GM10266 (cell line): ENCODE results near the gene USP48.

Experiments used
- DNase-seq: peaks from one replicate; pipeline ENCODE4 v3.0.0; 2012; ENCODE audit errors: extremely low spot score
- CTCF ChIP-seq: IDR thresholded peaks from 2 replicates; pipeline ENCODE4 v1.5.1; 2012; ENCODE audit warnings: mild to moderate bottlenecking, low read depth; ENCODE audit not compliant: control insufficient read depth, insufficient read depth; ENCODE audit errors: missing control alignments

USP48 gene

DNA sequence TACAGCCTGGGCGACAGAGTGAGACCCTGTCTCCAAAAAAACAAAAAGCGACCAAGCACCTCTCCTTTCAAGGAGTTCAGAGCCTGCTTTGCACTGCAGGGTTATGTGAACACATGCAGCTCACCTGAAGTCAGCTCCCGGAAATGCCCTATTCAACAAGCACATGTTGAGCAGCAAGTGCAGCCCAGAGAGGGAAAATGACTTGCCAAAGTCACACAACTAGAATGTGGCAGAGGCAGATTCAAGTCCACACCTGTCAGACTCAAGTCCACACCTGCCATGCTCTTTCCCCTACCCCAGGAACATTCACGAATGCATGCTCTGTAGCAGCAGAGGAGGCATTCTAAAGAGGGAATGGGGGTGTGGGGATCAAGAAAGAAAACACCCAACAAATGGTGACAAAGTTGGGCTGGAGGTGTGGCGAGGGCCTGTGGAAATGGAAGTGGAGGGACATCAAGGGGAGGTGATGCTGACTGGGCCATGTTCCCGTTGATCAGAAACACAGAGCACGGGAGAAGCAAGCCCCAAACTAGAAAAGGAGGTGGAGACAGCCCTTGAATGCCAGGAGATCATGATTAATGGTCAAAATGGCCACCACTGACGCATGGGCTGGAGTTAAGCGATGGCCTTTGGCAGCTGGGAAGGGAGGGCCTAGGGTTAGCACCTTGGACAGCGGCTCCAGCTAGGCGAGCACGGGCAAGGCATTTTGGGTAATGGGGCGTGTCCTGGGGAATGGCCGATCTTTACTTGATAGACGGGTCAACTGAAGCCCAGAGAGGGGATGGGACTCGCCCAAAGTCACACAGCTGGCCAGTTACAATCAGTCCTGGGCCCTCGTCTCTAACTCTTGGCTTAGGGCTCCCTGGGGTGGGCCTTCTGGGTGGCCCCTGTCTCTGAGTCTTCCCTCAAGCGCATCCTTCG, 135.3 kb downstream of the USP48 start:
- TF ChIP-seq CTCF: no peak
- DNase-seq: peak; percentile 75

GRCh38 chr1:21645550-21645949, 137.4 kb downstream of the USP48 start:
- DNase-seq: no peak
- TF ChIP-seq CTCF: no peak

GRCh38 chr1:21644906-21645305, 138.0 kb downstream of the USP48 start:
- DNase-seq: no peak
- TF ChIP-seq CTCF: no peak

DNA sequence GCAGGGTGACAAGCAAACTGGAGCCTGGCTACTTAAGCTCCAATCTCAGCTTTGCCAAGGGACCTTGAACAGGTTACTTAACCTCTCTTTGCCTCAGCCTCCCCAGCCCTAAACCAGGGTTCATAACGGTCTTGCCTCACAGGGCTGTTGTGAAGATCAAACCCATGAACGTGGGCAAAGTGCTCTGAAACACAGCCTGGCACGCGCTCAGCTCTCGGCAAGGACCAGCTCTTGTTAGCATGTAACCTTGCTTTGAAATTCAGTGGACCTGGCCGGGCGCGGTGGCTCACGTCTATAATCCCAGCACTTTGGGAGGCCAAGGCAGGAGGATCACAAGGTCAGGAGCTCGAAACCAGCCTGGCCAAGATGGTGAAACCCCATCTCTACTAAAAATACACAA, 138.6 kb downstream of the USP48 start:
- no peak for TF ChIP-seq CTCF
- DNase-seq: no peak

GRCh38 chr1:21643624-21644023, 139.3 kb downstream of the USP48 start:
- no peak for TF ChIP-seq CTCF
- DNase-seq: no peak

- DNase-seq: no peak
- no peak for TF ChIP-seq CTCF
These were observed 140.8 kb downstream of the USP48 start for GRCh38 chr1:21641967-21642739.

DNA sequence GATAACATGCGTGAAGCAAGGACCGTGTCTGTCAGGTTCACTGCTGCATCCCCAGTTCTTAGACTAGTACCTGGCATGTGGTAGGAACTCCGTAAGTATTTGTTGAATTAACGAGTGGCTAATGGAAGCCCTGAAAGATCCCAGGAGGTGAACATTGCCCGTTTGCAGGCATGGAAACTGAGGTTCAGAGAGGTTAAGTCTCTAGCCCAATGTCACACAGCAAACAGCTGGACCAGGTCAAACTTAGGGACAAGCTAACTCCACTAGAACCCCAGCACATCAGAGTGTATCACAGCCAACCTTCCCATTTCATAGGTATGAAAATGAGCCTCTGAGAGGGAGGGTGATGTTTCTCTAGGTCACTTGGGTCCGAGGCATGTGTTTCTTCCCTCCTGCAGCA, 141.4 kb downstream of the USP48 start:
- TF ChIP-seq CTCF: no peak
- DNase-seq: no peak
